HG03442 (cell line): ENCODE measurements around the gene POMGNT1.

Experiments
- ATAC-seq: cut with Tn5 transposase; IDR thresholded peaks from one replicate; pipeline ENCODE4 v1.9.1; 2021; ENCODE audit warnings: mild to moderate bottlenecking, moderate library complexity; ENCODE audit not compliant: unreplicated experiment

The POMGNT1 gene

DNA sequence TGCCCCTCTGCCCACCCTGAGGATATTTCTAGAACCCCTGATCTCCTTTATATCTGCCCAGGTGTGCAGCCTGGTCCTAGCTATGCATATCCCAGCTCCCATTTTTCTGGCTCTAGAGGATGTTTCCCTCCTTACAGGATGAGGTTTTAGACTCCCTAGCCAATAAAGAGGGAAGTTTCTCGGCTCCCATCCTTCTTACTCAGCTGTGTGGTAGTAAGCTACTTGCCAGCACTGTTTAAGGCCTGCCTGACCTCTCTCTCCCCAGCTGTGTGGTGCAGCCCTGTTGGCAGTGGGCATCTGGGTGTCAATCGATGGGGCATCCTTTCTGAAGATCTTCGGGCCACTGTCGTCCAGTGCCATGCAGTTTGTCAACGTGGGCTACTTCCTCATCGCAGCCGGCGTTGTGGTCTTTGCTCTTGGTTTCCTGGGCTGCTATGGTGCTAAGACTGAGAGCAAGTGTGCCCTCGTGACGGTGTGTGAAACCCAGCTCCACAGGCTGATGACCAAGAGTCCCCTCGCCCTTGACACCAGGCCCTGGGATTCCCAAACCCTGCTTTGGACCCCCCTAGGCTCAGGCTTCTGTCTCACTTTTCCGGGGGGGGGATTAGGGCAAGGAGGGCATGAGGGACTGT is 14.2 kb downstream of the POMGNT1 start:
- ATAC-seq: no peak

DNA sequence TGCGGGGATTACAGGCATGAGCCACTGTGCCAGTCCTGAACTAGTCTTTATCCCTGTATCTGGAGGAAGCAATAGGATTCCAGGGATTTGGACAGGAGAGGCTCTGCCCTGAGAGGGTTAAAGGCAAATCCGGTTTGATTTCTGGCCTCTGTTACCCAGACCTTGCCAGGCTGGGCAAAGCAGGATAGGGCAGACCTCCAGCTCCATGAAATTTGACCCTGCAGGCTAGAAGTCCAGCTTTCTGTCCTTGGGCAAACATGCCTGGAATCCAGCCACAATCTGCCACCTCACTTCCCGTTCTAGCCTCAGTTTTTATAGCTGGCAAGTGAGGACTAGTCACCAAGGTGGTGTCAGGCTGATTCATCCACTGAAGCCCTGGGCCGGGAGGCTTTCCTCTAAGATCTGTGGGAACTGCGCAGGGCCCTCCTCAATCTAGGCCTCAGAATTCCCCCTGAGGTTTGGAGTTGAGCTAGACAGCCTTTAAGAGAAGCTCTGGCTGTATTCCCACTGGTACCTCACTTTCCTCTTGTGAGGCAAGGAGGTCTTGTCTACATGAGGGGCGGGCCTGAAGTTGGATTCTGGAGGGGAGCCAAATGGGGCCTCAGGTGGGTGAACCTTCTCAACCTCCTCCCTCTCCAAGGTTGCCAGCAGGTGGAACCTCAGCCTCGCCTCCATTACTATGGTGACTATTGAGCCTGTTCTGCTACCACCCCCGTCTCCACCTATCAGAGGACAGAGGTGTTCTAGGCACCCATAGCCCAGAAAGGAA is 15.0 kb downstream of the POMGNT1 start:
- no peak for ATAC-seq

DNA sequence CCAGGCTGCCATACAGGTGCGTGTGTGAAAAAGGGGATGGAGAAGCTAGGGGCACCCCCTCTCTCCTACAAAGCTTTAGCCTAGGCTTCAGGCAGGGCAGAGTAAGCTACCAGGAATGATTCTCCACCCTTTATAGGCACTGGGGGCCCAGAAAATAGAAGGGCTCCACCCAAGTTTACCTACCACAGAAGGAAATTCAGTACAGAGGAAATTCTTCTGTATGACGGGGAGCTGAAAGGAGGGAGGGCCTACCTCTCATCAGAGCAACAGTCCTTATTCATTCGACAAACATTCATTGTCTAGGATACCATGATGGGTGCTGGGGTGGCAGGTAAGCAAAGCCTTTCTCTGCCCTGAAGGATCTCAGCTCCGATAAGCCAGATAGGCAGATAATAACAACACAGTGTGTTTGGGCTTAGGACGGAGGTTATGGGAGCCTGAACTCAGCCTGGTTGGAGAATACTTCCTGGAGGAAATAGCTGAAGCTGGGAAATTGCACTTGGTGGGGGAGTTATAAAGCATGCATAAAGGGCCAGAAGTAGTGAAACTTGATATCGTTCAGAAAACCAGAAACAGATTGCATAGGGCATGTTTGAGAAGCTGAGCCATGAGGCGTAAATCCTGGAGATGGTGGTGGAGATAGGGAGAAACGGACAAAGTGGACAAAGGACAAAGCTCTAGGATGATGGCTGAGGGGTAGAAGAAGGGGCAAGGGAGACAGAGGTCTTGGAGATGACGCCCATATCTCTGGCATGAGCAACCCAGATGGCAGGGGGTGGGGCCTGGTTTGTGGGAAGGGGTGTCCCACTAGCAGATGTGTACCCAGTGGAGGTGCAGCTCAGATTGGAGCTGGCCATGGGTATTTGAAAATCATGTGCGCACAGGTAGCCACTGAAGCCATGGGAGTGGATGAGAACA is 16.6 kb downstream of the POMGNT1 start:
- no peak for ATAC-seq

DNA sequence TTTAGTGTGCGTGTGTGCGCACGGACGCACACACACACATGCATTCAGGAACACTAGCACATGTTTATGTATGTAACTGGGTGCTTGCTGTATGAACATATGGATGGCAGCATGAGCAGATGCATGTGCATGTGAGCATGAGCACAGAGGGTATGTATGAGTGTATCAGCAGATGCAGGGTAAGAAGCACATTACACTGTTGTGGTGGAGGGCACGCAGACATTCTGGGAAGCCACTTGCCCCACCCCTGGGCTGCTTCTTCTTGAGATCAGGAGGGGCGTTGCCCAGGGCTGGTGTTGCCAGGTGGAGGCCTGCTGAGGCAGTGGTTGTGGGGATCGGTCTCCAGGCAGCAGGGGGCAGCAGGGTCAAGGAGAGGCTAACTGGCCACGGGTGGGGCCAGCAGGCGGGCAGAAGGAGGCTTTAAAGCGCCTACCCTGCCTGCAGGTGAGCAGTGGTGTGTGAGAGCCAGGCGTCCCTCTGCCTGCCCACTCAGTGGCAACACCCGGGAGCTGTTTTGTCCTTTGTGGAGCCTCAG is 18.1 kb downstream of the POMGNT1 start:
- no peak for ATAC-seq

DNA sequence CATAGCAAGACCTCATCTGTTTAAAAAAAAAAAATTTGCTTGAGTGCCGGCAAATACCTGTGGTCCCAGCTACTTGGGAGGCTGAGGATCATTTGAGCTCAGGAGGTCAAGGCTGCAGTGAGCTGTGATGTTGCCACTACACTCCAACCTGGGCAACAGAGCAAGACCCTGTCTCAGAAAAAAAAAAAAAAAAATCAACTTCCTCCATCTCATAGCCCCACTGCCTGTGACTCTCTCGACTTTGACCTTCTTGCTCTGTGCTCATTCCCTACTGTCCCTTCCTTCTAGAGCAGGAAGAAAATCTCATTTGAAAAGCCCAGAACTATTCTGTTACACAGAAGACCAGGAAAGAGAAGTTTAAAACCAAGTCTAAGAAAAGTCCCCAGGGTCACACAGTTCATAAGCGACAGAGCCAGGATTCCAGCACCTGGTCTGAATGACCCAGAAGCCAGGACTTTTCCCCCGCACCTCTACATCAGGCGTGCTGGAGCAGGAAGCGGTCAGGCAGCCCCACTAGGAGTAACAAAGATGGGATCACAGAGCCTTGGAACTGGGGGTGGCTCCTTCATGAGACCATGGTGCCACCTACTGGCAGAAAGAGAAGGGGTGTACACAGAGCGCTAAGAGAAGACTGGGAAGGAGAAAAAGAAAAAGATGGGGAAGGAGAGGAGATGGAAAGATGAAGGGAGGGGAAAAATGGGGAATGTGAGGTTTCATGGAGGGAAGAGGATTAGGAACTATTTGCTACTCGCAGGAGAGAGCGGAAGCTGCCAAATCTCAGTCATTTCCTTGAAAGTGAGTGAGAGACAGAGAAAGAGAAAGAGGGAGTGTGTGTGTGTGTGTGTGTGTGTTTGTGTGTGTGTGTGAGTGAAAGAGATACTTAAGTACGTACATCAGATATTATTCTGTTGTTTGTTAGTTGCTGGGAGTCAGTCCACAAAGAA is 18.8 kb downstream of the POMGNT1 start:
- ATAC-seq: no peak

DNA sequence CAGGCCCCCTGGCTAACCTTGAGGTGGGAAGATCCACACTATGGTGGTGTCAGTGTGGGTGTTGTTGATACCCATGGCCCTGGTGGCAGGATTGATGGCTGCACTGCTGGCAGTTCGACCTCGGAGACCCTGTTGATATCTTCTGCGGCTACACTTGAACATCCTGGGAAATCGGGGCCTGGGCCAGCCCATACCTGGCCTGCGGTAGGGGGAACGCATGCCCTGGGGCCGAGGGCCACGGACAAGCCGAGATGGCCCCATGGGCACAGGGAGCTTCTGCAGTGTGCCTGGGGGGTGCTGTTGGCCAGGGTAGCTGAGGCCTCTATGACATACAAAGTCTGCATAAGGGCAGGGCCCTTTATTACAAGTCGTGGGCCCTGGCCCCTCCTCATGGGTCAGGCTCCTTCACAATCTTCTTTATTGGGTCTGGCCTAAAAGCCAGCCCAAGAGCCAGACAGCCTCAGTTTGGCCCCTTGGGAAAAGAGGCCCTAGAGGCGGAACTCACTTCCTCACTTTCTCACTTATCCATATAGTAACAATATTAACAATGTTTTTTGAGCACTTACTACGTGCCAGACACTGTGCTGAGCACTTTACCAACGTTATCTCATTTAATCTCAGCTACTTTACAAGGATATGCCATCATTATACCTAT is 21.9 kb downstream of the POMGNT1 start, which contains the start of gene P3R3URF:
P3R3URF (minus strand) TSS at position 278 of the 655 bp plus-strand sequence; CDS start at position 261, 17 bp downstream.
- ATAC-seq: no peak

DNA sequence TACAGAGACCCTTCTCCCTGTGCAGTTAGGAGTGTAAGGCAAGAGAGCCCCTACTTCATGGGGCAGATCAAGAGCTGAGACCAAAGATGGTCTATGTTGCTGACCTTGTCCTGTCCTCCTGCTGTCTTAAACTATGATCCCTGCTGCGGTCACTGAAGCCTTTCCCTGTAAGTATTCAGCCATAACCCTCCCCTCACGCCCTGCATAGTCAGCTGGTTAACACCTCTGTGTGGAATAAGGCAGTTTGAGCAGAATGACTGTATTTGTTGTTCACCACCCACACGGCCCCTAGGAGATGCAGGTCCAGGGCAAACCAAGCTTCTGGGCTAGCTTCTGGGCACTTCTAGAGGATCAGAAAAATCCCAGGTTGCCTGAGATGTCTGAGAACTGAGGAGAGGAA is 23.0 kb downstream of the POMGNT1 start:
- no peak for ATAC-seq

DNA sequence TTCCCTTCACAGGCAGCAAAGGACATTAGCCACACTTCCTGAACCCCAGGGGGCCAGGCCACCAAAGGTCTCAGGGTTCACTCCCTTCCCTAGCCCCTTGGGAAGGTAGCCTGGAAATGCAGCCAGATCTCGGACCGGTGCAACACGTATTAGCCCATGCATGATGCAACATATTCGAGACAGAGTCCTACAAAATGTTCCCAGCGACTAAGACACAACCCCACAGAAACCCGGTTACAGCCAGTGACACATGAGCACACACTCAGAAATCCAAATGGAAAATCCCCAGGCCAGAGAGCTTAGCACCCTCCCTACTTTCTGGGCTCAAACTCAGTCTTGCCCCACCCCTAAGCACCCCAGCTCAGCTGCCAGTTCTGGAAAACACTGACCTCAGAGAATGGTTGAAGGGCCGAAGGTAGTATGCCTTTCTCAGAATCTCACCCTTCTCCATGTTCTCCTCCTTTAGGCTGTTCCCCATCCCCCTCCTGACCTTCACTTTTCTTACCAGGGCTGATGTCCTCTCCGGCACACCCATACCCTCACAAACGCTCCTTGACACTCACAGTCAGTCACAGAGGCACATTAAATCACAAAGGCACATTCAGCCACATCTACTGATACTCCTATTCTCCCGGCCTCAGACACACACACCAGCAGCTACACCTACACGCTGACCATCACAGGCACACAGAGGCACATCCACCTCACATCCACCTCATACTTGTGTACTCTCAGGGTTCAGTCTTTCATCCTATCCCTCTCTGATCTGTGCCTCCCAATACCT is 23.6 kb downstream of the POMGNT1 start, which contains the start of gene TSPAN1:
TSPAN1 (plus strand) TSS at position 640 of the 784 bp plus-strand sequence. CDS start 6,021 bp downstream, outside the sequence.
- no peak for ATAC-seq

DNA sequence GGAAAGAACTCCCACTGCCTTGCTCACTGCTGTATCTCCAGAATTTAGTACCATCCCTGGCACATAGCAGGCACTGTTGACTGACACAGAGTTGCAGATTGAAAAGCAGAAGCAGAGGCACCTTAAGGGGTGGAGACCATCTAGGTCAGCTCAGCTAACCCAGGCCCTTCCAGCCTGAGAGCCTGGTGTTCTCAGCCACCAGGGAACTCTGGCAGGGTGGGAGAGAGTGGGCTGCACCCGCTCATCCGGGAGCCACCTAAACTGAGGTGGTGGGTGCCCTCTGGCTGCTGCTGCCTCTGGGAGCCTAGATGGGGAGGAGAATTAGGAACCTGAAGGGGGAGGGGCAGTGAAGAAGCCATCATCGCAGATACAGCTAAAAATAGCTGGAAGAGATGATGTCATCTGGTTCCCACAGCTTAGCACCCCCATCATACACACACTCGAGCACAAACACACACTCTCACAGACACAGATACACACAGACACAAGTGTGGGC is 24.8 kb downstream of the POMGNT1 start:
- no peak for ATAC-seq

DNA sequence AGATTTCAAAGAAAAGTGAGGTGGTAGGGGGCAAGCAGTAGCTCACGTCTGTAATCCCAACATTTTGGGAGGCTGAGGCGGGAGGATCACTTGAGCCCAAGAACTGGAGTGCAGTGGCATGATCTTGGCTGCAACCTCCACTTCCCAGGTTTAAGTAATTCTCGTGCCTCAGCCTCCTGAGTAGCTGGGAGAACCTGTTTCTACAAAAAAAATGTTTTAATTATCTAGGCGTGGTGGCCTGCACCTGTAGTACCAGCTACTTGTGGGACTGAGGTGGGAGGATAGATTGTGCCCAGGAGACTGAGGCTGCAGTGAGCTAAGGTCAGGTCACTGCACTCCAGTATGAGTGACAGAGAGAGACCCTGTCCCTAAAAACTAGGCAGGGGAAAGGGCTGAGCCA is 25.9 kb downstream of the POMGNT1 start:
- ATAC-seq: no peak

DNA sequence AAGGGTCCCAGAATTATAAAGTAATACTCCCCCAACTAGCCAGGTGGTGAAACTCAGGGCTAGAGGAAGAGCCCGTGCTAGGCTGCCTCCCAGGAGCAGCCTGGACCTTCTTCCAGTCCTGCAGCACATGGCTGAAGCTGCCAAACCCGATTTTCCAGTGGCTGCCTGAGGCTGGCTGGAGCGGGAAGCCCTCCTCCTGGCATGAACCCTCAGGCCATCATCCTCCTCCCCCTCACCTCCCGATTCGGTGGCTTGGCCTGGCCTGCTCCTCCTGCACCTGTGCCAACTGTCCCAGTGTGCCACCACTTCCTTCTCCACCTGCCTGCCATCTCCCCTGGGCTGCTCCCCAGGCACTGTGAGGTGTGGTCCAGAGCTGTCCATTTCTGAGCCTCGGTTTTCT is 26.4 kb downstream of the POMGNT1 start:
- ATAC-seq: no peak

DNA sequence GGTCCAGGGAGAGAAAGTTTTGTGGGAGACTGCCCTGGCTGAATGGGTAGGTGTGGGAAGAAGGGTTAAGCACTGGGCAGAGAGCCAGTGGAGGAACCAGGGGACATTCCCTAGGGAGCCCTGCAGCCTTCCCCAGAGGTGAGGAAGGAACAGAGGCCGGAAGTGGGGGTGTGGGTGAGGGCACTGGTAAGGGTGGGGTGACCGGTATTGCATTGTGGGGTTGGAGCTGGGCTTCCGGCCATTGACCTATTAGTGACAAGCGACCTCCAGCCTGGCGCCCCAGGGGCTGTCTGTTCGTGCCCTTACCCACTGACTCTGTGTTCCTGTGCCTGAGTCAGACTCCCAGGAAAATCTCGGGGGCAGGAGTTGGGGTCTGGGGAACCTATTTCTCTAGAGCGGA is 26.9 kb downstream of the POMGNT1 start:
- no peak for ATAC-seq

DNA sequence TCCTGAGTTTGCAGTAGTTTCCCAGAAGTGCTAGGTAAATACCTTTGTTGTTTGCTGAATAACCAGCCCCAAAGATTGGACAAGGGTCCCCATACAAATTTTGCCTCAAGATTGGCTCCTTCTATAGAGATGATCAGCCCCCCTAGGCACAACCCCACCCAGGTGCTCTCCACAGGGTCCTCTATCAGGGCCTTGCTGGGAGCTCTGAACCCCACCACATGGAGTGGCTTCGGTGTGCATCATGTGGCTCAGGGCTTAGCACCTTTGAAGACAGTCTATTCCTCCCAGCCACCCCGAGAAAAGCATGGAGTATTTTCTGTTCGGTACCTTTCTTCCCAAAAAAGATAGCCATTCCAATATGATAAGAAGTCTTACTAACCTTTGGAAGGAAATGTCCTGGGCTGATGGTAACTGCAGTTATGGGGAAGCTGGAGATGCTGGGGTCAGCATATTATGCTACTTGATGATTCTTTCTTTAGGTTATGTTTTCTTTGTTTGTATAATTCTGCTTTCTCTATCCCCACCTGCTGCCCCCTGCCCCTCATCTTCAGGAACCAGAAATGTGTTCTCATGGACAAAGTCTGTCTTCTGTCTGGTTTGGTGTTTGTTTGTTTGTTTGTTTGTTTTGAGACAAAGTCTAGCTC is 28.3 kb downstream of the POMGNT1 start:
- no peak for ATAC-seq

DNA sequence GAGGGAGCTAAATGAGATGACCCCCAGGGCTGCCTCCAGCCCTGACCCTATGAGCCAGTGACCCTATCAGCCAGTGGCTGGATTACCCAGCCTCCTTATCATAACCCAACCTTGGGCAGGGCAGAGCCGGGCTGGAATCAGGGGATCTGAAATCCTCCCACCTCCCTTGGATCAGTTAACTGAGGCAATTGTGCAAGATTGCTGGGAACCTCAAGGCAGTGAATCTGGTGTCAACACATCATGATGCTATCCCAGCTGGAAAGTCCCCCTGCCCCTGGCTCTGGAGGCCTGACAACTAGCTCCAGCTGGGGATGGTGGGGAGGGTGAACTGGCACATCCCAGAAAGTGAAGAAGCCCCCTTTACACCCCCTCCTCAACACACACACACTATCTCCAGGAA is 29.8 kb downstream of the POMGNT1 start:
- ATAC-seq: no peak

DNA sequence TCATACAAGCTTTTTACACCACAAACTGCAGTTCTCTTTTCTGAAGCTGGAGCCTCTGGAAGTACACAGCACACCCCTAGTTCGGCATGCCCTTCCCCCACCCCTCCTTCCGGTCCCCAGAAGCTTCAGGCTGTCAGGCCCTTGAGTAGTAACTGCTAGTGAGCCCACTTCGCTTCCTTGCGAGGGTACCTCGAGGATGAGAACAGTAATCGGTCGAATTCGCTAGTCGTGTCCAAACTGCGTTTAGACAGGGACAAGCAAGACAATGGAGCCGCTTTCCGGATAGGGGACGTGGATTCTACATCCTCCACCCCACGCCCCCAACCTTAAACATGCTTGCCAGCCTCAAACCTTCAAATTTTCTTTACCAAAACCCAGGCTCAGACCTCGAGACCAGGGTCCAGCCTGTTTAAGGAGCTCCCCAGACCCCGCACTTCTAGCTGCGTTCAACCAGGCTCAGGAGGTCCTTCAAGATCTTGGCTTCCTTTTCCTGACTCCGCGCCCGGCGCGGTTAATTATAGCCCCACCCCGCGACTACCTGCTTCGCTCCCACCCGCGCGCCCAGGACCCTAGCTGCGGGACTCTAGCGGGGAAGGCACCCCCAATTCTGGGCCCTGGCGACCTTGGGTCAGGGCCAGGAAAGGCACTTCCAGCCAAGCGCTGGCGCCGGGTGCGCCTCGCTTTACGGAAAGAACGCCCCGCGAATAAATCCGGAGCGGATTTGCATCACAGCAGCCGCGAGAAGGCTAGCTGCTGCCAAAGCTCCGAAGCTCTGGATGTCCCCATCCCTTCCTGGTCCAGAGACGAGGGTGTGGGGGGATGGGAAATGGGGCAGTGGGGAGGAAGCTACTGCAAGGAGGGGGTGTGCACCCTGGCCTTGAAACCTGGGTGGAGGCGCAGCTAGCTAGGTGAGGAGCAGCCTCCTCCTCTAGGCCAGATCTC is 31.4 kb downstream of the POMGNT1 start:
- peak; percentile 48 for ATAC-seq

DNA sequence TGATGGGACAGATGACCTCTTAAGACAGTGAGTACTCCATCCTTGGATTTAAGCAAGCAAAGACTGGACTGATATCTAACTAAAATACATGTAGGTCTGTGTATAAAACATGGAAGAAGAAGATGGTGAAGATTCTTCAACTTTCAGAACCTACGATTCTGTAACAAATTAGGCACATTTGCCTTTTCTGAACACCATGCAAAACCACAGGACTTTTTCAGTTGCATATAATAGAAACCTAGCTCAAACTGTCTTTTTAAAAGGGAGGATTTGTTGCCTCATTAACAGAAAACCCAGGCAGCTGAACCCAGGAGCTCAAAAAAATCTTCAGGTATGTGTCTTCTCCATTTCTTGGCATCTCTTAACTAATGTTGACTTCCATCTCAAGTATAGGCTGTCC is 38.0 kb downstream of the POMGNT1 start:
- no peak for ATAC-seq

DNA sequence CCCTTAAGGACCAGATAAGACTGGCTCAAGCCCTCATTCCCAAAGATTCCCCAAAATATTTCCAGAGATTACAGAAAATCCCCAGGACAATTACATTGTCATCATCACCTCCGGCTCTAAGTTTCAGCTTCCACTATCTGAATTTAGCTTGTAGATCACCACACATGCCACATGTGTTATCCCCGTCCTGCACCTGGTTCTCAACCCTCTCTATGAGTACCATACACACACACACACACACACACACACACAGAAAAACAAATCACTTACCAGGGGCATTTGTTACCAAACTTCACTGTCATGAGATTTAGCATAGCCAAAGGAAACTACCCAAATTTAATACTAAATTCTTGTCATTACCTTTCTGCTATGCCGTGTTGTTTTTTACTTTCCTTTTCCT is 38.7 kb downstream of the POMGNT1 start:
- no peak for ATAC-seq
